GM12891 (cell line): ENCODE results near the gene PGLYRP1.

Source experiments
- POLR2A ChIP-seq: IDR thresholded peaks from 2 replicates; pipeline ENCODE4 v1.6.1; 2011; ENCODE audit warnings: low read depth, low read length, control low read depth
- POLR2AphosphoS5 ChIP-seq: IDR thresholded peaks from 2 replicates; pipeline ENCODE4 v1.6.1; 2011; ENCODE audit warnings: low read depth, low read length, control low read depth
- POU2F2 ChIP-seq: IDR thresholded peaks from 2 replicates; pipeline ENCODE4 v1.6.1; 2011; ENCODE audit warnings: low read depth, mild to moderate bottlenecking, control low read depth, low read length, moderate library complexity

- no peak for TF ChIP-seq POLR2A
- no peak for TF ChIP-seq POLR2AphosphoS5
- TF ChIP-seq POU2F2, result no peak
These were observed 44.7 kb downstream of the PGLYRP1 start for GRCh38 chr19:45978156-45978555.
